BLaER1 treated with 17β-estradiol and CSF1 and Interleukin-3, amounts not matched to agents 10 nM and 100 nM (cell line): ENCODE data around the gene DPPA3.
"Not testable (repeated sequence)": the region's sequence is repeated elsewhere in the genome, so short reads cannot be mapped to it uniquely, and the experiment has no call there.

Experiments
- H3K27ac ChIP-seq, 11 experiments: shearing (Covaris generic); formaldehyde crosslinking; 2 replicates each; pipeline ENCODE4 v1.8.1; 2022
- H3K27me3 ChIP-seq, 11 experiments: shearing (Covaris generic); formaldehyde crosslinking; 2 replicates each; pipeline ENCODE4 v1.8.1; 2022
- H3K36me3 ChIP-seq, 11 experiments: shearing (Covaris generic); formaldehyde crosslinking; 2 replicates each; pipeline ENCODE4 v1.8.1; 2022
- H3K4me1 ChIP-seq, 10 experiments: shearing (Covaris generic); formaldehyde crosslinking; 2 replicates each; pipeline ENCODE4 v1.8.1; 2022
- H3K4me2 ChIP-seq, 11 experiments: shearing (Covaris generic); formaldehyde crosslinking; 2 replicates each; pipeline ENCODE4 v1.8.1; 2022
- H3K4me3 ChIP-seq, 10 experiments: shearing (Covaris generic); formaldehyde crosslinking; 2 replicates each; pipeline ENCODE4 v1.8.1; 2022
- H3K9ac ChIP-seq, 11 experiments: shearing (Covaris generic); formaldehyde crosslinking; 2 replicates each; pipeline ENCODE4 v1.8.1; 2022
- H3K9me3 ChIP-seq, 11 experiments: shearing (Covaris generic); formaldehyde crosslinking; replicated peaks in 1 of 11; 2 replicates each; pipeline ENCODE4 v1.8.1; 2022
- H4K20me1 ChIP-seq, 11 experiments: shearing (Covaris generic); formaldehyde crosslinking; 2 replicates each; pipeline ENCODE4 v1.8.1; 2022
- Cebpa-rat ChIP-seq, 11 experiments: shearing (Covaris generic); IDR thresholded peaks; 2 replicates each; pipeline ENCODE4 v1.8.1; 2022

Gene DPPA3

GRCh38 chr12:7719946-7720730 is 8.9 kb downstream of the DPPA3 start:
- Histone ChIP-seq H4K20me1 (no peaks in the 10 kb centered on the region), H3K4me3 (no peak overlapping the region), H3K9ac (no peak overlapping the region), H3K27me3 (no peaks in the 10 kb centered on the region), H3K4me1 (peaks cover 0 to 17% (median 14%) of the 10 kb centered on the region in 10 experiments; a peak in 14 of 20 replicates), H3K36me3 (no peaks in the 10 kb centered on the region), H3K27ac (no peak overlapping the region), H3K4me2 (no peak overlapping the region), H3K9me3 (no peaks in the 10 kb centered on the region)
- no peak for TF ChIP-seq Cebpa-rat (IDR thresholded peaks at IDR 0.05)

DNA sequence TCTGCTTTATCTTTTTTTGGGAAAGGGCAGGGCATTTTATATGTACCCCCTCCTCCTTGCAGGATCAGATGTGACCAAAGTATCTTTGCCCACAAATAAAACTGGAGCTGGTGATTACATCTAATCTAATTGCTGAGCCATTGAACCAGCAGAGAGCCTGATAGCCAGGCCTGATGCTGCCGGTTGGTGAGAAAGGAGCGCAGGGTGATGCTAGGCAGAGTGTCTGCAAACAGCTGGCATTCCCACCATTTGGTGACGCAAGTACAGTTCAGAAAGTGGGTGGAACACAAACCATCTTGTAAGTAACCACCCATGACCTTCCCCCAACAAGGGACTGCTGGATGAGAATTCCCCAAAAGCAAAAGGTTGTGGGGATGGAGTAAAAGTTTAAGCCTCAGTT is 12.7 kb downstream of the DPPA3 start:
- peaks cover 0 to 7% (median 4%) of the 10 kb centered on the region in 10 experiments; a peak in 12 of 20 replicates for H3K4me1 ChIP-seq
- no peak overlapping the region for H3K27ac ChIP-seq
- TF ChIP-seq Cebpa-rat (IDR thresholded peaks at IDR 0.05): no peak
- no peaks in the 10 kb centered on the region for H3K9me3 ChIP-seq
- no peak overlapping the region for H3K4me3 ChIP-seq
- H3K27me3 ChIP-seq: no peaks in the 10 kb centered on the region
- H4K20me1 ChIP-seq: no peaks in the 10 kb centered on the region
- H3K4me2 ChIP-seq: no peak overlapping the region
- H3K9ac ChIP-seq: no peak overlapping the region
- no peaks in the 10 kb centered on the region for H3K36me3 ChIP-seq

- TF ChIP-seq Cebpa-rat (IDR thresholded peaks at IDR 0.05): no peak
- H3K9ac ChIP-seq: no peak overlapping the region
Measured at GRCh38 chr12:7729746-7730145, 18.5 kb downstream of the DPPA3 start.

DNA sequence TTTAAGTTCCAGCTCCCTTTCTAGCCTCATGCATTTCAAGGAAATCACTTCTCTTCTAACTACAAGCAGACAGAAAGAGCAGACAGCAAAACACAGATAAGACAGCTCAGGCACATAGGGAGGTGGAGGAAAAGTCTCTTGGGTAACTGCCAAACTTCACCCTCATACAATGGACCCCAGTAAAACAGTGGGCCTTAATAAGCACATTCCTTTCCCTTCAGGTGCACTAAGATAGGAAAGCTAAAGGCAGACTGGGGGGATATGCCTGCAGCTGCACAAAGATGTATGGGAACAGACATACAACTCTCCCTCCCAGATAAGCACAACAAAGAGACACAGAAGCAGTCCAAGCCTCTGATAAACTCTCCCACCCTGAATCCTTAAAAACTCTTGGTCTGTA is 19.8 kb downstream of the DPPA3 start:
- not testable (repeated sequence) for H3K4me2 ChIP-seq, H3K27ac ChIP-seq, H3K27me3 ChIP-seq

More at GRCh38 chr12:7729746-7730145, 18.5 kb downstream of the DPPA3 start:
- Histone ChIP-seq H3K27ac (no peak overlapping the region), H3K4me3 (no peak overlapping the region), H3K9me3 (no peaks in the 10 kb centered on the region), H3K4me2 (no peak overlapping the region), H3K4me1 (no peaks in the 10 kb centered on the region), H3K27me3 (no peaks in the 10 kb centered on the region), H3K36me3 (no peaks in the 10 kb centered on the region), H4K20me1 (no peaks in the 10 kb centered on the region)

DNA sequence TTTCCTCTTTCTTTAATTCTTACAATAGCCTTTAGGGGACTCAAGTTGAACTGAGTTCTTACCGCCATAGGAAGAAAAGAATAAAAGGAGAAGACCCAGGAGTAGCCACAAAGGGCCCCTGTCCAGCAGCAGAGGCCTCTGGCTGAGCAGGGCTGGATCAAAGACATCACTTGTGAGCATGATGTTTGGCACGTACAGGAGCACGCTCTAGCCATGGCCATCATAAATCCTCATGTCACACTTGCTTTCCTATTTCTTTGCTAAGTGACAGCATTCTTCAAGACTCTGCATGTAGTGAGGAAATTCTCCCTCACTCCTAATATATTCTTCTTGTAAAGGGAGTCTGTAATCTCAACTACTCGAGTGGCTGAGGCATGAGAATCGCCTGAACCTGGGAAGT is 20.3 kb downstream of the DPPA3 start:
- Histone ChIP-seq H3K9ac (no peak overlapping the region), H3K4me2 (no peak overlapping the region), H3K4me3 (no peak overlapping the region), H3K4me1 (no peaks in the 10 kb centered on the region), H3K36me3 (no peaks in the 10 kb centered on the region), H3K9me3 (no peaks in the 10 kb centered on the region), H3K27ac (no peak overlapping the region), H4K20me1 (no peaks in the 10 kb centered on the region), H3K27me3 (no peaks in the 10 kb centered on the region)
- no peak for TF ChIP-seq Cebpa-rat (IDR thresholded peaks at IDR 0.05)

More for the DNA sequence above, 19.8 kb downstream of the DPPA3 start:
- H3K4me1 ChIP-seq, H3K36me3 ChIP-seq, H3K9me3 ChIP-seq, H3K9ac ChIP-seq, H4K20me1 ChIP-seq, H3K4me3 ChIP-seq: not testable (repeated sequence)

DNA sequence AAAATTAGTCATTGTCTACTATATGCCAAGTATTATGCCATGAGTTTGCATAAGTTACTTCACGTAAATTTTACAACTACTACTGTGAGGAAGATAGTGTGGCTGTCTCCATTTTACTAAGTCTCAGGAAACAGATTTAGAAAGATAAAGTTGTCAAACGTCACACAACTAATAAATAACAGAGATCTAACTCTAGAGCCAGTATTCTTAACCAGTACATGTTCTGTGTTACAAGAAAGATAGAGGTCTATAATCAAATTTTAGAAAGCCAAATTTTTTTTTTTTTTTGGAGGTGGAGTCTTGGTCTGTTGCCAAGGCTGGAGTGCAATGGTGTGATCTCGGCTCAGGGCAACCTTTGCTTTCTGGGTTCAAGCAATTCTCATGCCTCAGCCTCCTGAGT is 21.8 kb downstream of the DPPA3 start:
- Histone ChIP-seq H3K4me3 (no peak overlapping the region), H3K9ac (no peak overlapping the region), H3K9me3 (no peaks in the 10 kb centered on the region), H3K4me1 (no peaks in the 10 kb centered on the region), H4K20me1 (no peaks in the 10 kb centered on the region), H3K27ac (no peak overlapping the region), H3K27me3 (no peaks in the 10 kb centered on the region), H3K36me3 (no peaks in the 10 kb centered on the region), H3K4me2 (no peak overlapping the region)
- TF ChIP-seq Cebpa-rat (IDR thresholded peaks at IDR 0.05): no peak

DNA sequence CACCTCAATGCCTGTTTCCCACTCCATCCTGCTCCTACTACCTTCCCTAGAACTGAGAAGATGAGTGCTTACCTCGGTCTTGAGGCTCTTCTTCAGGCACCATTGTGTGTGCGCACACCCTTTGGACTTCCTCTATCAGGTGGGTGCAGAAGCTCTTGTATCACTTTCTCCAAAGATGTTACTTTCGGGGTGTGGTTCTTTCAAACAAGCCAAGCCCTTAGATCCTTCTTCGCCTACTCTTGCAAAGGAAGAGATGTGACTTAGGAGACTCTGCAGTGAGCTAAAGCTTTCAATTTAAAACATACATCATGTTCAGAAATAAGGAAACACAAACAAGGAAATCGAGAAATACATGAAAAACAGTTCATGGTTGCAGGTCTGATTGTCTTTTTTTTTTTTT is 36.0 kb downstream of the DPPA3 start, which contains the start of gene CLEC4C:
Gene CLEC4C, minus strand, starts transcription at position 130 of the 400 bp plus-strand sequence. Its CDS starts 27 bp downstream, at position 103.
- peak within 1 kb of the TSS in 2 of 11 experiments; percentile 24 to 43; a peak in 4 of 22 replicates for H3K27ac ChIP-seq
- no peak for TF ChIP-seq Cebpa-rat (IDR thresholded peaks at IDR 0.05)

DNA sequence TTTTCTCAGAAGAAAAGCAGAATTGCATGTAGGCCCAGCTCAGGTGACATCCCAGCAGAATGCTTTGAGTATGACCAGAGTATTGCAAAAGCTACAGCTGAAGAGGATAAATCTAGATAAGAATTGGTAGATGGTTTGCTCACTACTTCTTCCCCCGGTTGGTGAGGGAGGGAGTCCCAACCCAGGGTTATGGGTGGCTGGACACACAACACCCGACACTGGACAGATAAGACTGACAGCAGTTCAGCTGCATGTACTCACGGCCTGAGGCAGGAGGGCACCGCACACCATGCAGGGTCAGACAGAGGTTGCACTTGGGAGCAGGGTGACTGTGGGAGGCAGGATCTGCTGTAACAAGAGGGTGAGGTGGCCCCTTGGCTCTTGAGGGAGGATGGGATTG is 37.6 kb downstream of the DPPA3 start:
- peaks cover 9 to 63% (median 32%) of the 10 kb centered on the region in 10 experiments; a peak in 19 of 20 replicates for H3K4me1 ChIP-seq
- H3K9me3 ChIP-seq: peaks cover 0 to 12% (median 7%) of the 10 kb centered on the region in 11 experiments; a peak in 7 of 22 replicates
- peak overlapping the region in 3 of 11 experiments; percentile 4 to 46 (median 20); a peak in 1 of 22 replicates for H3K4me2 ChIP-seq
- peak overlapping the region in 6 of 11 experiments; percentile 15 to 40 (median 26); a peak in 8 of 22 replicates for H3K27ac ChIP-seq
- H3K36me3 ChIP-seq: no peaks in the 10 kb centered on the region
- no peak overlapping the region for H3K4me3 ChIP-seq
- H3K9ac ChIP-seq: no peak overlapping the region
- TF ChIP-seq Cebpa-rat (IDR thresholded peaks at IDR 0.05): no peak
- no peaks in the 10 kb centered on the region for H3K27me3 ChIP-seq
- H4K20me1 ChIP-seq: no peaks in the 10 kb centered on the region

More for the DNA sequence above, 36.0 kb downstream of the DPPA3 start, which contains the start of gene CLEC4C:
- Histone ChIP-seq H4K20me1 (no peaks in the 10 kb centered on the region), H3K4me2 (peak within 1 kb of the TSS in 6 of 11 experiments; percentile 19 to 44 (median 34); a peak in 8 of 22 replicates), H3K9me3 (peaks cover 0 to 18% (median 7%) of the 10 kb centered on the region in 11 experiments; a peak in 7 of 22 replicates), H3K36me3 (no peaks in the 10 kb centered on the region), H3K9ac (no peak within 1 kb of the TSS), H3K27me3 (no peaks in the 10 kb centered on the region), H3K4me3 (no peak within 1 kb of the TSS), H3K4me1 (peaks cover 0 to 49% (median 17%) of the 10 kb centered on the region in 10 experiments; a peak in 15 of 20 replicates)

GRCh38 chr12:7749442-7749841 is 38.2 kb downstream of the DPPA3 start:
- peaks cover 9 to 63% (median 31%) of the 10 kb centered on the region in 10 experiments; a peak in 19 of 20 replicates for H3K4me1 ChIP-seq
- H3K9me3 ChIP-seq: peaks cover 0 to 11% (median 7%) of the 10 kb centered on the region in 11 experiments; a peak in 7 of 22 replicates
- no peak overlapping the region for H3K9ac ChIP-seq
- H3K27me3 ChIP-seq: no peaks in the 10 kb centered on the region
- no peaks in the 10 kb centered on the region for H3K36me3 ChIP-seq
- peak overlapping the region in 6 of 11 experiments; percentile 15 to 40 (median 26); a peak in 9 of 22 replicates for H3K27ac ChIP-seq
- H3K4me2 ChIP-seq: peak overlapping the region in 3 of 11 experiments; percentile 4 to 46 (median 20); a peak in 3 of 22 replicates
- no peak overlapping the region for H3K4me3 ChIP-seq
- TF ChIP-seq Cebpa-rat (IDR thresholded peaks at IDR 0.05): no peak
- H4K20me1 ChIP-seq: no peaks in the 10 kb centered on the region
